NCI-H1436 treated with DMSO at 0.1 percent for 48 hours (cell line): ENCODE measurements around the gene LSAMP.

ENCODE experiments used
- DNase-seq: peaks from one replicate; lab custom pipeline; 2025; lab: John Stamatoyannopoulos, UW

The LSAMP gene

DNA sequence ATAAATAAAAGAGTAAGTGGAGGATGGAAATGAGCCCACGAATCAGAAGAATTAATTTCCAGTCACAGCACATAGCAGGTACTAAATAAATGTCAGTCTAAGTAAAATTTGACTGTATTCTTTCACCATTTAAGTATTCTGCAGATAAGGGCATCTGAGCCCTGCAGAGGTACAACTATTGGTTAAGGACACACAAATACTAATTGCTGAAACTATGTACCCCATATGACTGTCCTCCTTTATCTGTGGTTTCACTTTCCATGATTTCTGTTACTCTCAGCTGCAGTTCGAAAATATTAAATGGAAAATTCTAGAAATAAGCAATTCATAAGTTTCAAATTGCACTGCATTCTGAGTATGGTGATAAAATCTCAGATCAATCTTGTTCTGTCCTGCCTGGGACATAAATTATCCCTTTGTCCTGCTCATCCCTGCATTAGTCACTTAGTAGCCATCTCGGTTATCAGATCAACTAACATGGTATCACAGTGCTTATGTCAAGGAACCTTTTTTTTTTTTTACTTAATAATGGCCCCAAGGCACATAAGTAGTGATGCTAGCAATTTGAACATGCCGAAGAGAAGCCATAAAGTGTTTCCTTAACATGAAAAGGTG, 95.1 kb downstream of the LSAMP start:
- DNase-seq, result no peak

DNA sequence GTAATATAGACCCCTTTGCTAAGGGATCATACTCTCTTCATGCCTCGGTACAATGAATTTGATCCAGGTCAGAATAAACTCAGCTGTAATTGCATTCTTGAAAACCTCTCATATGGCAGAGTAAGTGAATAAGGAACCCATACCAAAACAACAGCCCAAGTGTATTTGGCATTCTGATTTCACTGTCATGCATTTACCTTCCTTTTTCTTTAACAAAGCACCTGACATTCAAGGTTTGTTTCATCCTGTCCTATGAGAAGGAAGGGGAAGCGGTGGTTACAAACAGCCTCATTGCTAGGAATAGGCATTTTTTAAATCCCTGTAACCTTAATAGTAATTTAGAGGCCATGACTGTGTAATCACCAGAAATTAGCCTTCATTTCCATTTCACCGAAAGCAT, 97.1 kb downstream of the LSAMP start:
- no peak for DNase-seq

DNA sequence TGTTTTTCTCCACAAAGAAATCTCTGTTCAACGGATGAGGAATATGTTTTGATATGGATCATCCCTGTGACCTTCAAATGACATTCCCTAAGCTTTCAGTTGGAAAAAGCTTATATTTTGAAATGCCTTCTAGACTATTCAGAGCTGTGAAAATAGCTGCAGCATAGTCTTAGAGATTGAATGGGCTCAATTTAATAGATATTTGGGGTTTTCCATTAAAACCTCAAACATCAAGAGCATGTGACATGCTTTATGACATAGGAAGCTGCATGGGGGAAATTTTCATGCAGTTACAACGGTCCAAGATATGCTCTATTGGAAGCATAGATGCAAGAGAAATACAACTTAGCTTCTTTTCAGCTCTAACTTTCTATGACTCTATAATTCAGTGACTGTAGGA, 102.8 kb downstream of the LSAMP start:
- DNase-seq, result no peak

DNA sequence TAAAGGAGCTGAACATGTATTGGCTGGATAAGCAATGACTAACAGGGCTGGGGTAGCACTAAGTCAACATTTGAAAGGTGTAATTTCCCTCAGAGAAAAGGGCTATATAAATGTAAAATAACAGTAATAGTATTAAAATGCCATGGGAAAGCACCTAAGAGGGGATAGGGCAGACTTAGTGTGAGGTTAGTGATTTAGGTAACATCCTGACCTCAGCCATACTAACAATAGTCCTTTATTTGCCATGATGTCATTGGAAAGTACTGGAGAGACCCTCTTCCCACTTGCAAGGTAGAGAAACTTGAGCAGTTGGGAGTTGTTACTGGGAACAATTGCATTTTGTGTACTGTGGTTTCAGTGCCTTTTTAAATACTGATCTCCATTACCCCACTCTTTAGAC, 103.4 kb downstream of the LSAMP start:
- DNase-seq, result no peak

DNA sequence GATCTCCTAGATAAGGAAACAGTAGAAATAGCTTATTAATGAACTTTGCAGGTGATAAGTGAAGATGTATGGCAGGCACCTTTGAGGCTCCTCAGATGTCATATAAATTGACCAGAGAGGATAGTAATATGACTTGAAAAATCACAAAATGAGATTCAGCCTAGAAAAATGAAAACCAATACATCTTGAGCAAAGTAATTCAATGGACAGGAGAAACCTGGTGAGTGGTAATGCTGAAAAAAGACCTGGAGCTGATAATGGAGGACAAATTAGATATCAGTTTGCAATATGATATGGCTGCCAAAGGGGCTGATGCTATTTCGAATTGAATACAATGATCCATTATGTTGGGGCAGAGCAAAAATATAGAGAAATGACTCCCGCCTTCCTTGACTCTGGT, 103.9 kb downstream of the LSAMP start:
- DNase-seq, result no peak

GRCh38 chr3:116340680-116341216, 104.5 kb downstream of the LSAMP start:
- no peak for DNase-seq

- no peak for DNase-seq
These were observed 105.8 kb downstream of the LSAMP start for GRCh38 chr3:116339441-116340028.

GRCh38 chr3:116338713-116339112, 106.6 kb downstream of the LSAMP start:
- no peak for DNase-seq

DNA sequence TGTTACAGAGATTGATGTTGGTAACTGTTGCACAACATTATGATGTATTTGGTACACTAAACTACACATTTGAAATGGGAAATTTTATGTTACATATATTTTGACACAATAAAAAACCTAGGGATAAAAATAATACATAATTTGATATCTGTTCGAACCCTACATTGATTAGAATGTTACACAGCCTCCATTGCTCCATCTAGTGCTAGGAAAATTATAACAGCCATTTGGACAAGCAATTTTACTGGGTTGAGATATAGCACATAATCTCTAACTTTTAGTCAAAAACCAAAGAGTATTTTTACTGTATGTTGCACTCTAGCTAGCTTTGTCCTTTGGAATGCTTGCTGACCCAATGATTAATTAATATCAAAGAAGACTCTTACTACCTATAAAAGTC, 108.1 kb downstream of the LSAMP start:
- no peak for DNase-seq

GRCh38 chr3:116331380-116331779, 113.9 kb downstream of the LSAMP start:
- no peak for DNase-seq

- no peak for DNase-seq
These were observed 122.4 kb downstream of the LSAMP start for GRCh38 chr3:116322750-116323375.

GRCh38 chr3:116318370-116318769, 126.9 kb downstream of the LSAMP start:
- no peak for DNase-seq

- DNase-seq, result no peak
These were observed 128.5 kb downstream of the LSAMP start for GRCh38 chr3:116316771-116317170.

- DNase-seq, result no peak
These were observed 130.8 kb downstream of the LSAMP start for GRCh38 chr3:116314476-116314875.

DNA sequence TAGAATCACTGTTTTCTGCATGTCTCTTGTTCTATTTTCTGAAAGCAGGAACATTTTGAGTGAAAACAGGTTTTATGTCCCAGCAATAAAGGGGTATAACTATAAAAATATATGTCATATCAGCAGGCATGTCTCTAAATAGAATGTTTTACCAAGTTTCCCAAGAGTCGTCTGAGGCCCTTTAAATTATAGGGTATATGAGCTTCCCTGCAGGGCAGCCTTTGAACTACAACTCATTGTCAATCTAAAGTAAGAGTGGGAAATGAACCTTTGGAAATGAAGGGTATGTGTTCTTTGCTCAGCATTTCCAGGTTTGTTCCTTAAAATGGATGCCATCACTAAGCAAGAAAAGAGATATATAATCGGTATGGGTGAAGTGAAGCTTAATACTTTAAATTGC, 138.6 kb downstream of the LSAMP start:
- DNase-seq, result no peak

GRCh38 chr3:116306149-116306548, 139.1 kb downstream of the LSAMP start:
- no peak for DNase-seq

DNA sequence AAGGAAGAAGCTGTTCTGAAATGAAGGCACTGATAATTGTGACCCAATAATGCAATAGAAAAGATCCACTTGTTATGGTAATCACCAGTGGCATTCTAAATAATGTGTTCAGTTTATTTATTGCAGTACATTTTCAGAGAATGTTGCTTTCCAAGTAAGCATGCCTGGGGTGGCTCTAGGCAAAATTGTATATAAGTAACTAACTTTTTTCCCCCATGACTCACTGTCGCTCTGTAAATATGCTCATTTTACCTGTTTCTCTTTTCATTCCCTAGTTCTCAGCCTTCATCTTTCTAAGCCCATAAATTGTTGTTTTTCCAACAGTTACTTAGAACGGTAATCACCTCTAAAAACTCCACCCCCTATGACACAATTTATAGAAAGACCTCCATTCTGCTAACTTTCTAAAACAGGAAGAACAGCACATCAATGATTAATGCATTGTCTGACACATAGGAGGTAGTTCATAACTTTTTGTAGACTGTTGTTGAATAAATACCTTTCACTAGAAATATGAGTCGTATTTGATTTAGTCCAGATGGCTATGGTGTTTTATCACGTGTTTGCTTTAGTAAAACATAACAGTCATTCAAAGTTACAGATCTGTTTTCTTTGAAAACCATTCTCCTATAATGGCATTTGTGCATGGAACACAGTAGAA, 143.1 kb downstream of the LSAMP start:
- no peak for DNase-seq

- no peak for DNase-seq
These were observed 143.9 kb downstream of the LSAMP start for GRCh38 chr3:116301422-116301821.

GRCh38 chr3:116300226-116300625, 145.1 kb downstream of the LSAMP start:
- DNase-seq, result no peak

GRCh38 chr3:116299646-116300081, 145.6 kb downstream of the LSAMP start:
- DNase-seq, result no peak

- no peak for DNase-seq
These were observed 147.1 kb downstream of the LSAMP start for GRCh38 chr3:116298151-116298550.

- no peak for DNase-seq
These were observed 154.1 kb downstream of the LSAMP start for GRCh38 chr3:116291141-116291540.

- no peak for DNase-seq
These were observed 156.8 kb downstream of the LSAMP start for GRCh38 chr3:116288485-116288884.
